CD4-positive, alpha-beta T cell treated with Interleukin-6 for 4 hours (primary cell): ENCODE measurements around the gene OR7C1.
"Not testable (repeated sequence)": the region's sequence is repeated elsewhere in the genome, so short reads cannot be mapped to it uniquely, and the experiment has no call there.

Source experiments
- DNase-seq: peaks from one replicate; pipeline ENCODE4 v3.0.0-alpha.2; 2020; ENCODE audit warnings: mixed read lengths

Gene OR7C1

DNA sequence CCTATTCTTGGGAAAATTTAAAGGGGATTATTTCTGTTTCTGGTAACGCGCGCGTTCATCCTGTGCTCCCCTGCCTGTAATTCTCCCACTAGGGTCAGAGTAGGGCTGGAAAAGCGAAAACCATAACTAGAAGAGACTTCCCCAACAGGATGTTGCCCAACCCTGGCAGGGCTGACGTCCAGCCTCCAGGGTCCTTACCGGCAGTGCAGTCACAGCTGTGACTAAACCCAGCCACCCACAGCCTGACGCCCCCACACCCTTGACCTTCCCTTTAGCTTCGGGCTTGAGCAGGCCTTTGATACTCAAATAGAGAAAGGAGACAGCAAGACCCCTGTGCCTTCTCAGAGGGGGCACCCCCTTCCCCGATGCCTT lies 50.3 kb downstream of the OR7C1 start:
- DNase-seq, result not testable (repeated sequence)

GRCh38 chr19:14783410-14783998 lies 51.5 kb downstream of the OR7C1 start:
- not testable (repeated sequence) for DNase-seq

- DNase-seq, result no peak
Observed at GRCh38 chr19:14782626-14783409, 52.2 kb downstream of the OR7C1 start.

DNA sequence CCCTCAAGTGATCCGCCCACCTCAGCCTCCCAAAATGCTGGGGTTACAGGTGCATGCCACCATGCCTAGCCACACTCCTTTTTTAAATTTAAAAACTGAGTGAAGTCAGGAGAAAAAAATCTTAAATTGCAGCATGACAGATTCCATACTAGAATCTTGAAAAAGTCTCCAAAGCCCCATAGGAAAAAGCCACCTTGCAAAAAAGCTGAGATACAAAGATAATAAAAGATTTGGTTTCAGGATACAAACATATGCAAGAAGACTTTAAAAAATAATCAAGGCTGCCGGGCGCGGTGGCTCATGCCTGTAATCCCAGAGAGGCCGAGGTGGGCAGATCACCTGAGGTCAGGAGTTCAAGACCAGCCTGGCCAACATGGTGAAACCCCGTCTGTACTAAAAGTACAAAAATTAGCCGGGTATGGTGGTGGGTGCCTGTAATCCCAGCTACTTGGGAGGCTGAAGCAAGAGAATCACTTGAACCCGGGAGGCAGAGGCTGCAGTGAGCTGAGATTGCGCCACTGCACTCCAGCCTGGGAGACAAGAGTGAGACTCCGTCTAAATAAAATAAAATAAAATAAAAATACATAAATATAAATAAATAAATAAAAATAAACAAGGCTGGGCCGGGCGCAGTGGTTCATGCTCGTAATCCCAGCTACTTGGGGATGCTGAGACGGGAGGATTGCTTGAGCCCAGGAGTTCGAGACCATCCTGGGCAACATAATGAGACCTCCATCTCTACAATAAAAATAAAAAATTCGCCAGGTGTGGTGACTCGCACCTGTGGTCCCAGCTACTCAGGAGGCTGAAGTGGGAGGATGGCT lies 53.1 kb downstream of the OR7C1 start:
- DNase-seq, result not testable (repeated sequence)

GRCh38 chr19:14780622-14781225 lies 54.3 kb downstream of the OR7C1 start:
- DNase-seq, result not testable (repeated sequence)

GRCh38 chr19:14779151-14779550 lies 55.8 kb downstream of the OR7C1 start:
- DNase-seq, result no peak

DNA sequence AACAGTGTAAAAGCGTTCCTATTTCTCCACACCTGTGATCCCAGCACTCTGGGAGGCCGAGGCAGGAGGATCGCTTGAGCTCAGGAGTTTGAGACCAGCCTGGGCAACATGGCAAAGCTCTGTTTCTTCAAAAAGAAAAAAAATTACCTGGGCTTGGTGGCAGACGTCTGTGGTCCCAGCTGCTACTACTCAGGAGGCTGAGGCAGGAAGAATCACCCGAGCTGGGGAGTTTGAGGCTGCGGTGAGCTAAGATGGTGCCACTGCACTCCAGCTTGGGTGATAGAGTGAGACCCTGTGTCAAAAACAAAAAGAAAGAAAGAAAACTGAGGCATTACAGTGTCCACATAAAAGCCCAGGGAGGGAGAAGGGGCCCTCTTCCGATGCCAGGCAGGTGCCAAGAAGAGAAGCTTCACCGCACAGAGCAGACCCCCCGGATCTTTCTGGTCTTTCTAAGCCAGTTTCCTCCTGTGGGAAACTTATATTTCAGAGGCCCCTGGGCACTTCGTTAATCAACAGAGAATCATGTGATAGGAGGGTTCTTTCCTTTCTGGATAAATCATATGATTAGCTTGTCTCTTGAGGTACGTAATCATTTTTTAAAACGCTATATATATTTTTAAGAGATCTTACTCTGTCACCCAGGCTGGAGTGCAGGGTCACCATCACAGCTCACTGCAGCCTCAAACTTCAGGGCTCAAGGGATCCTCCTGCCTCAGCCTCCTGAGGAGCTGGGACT lies 56.7 kb downstream of the OR7C1 start, which contains the start of gene ADGRE2:
ADGRE2 (minus strand) TSS at position 451 of the 736 bp plus-strand sequence. CDS start 1,804 bp downstream, outside the sequence.
- DNase-seq, result not testable (repeated sequence)

GRCh38 chr19:14777645-14778044 lies 57.3 kb downstream of the OR7C1 start:
- not testable (repeated sequence) for DNase-seq

- DNase-seq, result no peak
Observed at GRCh38 chr19:14775869-14776586, 59.0 kb downstream of the OR7C1 start.

GRCh38 chr19:14775326-14775725 lies 59.7 kb downstream of the OR7C1 start:
- not testable (repeated sequence) for DNase-seq

GRCh38 chr19:14774373-14774772 lies 60.6 kb downstream of the OR7C1 start:
- no peak for DNase-seq

GRCh38 chr19:14773722-14774121 lies 61.3 kb downstream of the OR7C1 start:
- not testable (repeated sequence) for DNase-seq

DNA sequence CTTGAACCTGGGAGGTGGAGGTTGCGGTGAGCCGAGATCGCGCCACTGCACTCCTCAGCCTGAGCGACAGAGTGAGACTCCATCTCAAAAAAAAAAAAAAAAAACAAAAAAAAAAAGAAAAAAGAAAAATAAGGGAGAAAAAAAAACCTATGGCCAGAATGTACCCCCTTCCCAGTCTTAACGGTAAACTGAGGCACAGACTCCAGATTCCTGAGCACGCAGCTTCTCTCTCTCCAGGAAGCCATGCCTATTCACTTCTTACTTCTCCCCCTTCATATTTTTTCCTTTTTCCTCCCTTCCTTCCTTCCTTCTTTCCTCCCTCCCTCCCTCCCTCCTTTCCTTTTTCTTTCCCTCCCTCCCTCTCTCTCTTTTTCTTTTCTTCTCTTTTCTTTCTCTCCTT lies 62.0 kb downstream of the OR7C1 start:
- DNase-seq, result no peak

GRCh38 chr19:14772467-14772866 lies 62.5 kb downstream of the OR7C1 start:
- DNase-seq, result no peak

DNA sequence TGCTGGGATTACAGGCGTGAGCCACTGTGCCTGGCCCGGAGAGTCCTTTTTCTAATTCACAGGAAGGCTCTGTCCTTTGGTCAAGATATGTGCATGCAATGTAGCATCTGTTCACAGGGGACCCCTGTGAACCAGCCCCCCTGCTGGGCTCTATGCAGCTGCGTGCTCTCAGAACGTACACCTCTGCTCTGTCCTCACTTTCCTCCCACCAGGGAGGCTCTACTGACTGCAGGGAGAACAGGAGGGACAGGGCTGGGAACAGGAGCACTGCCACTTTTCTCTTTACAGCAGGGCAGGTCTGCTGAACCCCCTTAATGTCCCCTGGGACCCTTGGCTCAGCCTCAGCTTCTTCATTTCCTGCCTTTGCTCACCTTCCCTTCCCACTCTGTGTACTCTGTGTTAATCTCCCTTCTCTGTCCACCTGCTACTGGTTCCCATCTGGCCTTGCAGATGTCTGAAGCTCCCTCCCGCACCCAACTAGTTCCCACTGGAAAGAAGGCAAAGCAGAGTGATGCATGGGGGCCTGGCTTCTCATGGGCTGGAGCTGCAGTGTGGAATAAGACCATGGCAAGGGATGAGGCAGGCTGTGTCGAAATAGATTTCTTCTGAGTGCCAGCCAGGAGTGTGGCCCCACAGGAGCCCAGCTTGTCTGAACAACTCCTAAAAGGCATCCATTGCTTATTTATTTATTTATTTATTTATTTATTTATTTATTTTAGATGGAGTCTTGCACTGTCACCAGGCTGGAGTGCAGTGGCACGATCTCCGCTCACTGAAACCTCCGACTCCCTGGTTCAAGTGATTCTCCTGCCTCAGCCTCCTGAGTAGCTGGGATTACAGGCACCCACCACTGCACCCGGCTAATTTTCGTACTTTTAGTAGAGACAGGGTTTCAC lies 63.8 kb downstream of the OR7C1 start:
- DNase-seq, result no peak

- no peak for DNase-seq
Observed at GRCh38 chr19:14770136-14770535, 64.8 kb downstream of the OR7C1 start.

DNA sequence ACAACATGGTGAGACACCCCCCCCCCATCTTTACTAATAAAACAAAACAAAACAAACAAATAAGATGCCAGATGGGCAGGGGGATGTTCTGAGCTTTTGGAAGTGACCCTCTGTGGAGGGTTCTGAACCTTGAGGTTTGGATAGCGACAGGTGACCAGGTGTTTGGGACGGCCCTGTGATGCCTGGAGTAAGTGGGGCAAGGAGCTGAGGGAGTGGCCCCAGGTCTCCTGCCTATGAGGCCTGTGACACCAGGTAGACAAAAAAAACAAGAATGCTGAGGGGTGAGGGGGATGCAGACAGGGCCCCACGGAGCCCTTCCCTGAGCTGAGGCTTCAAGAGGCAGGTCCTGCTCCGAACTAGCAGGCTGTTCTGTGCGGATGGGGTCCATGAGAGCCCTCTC lies 65.8 kb downstream of the OR7C1 start:
- no peak for DNase-seq

- no peak for DNase-seq
Observed at GRCh38 chr19:14768001-14768400, 67.0 kb downstream of the OR7C1 start.

DNA sequence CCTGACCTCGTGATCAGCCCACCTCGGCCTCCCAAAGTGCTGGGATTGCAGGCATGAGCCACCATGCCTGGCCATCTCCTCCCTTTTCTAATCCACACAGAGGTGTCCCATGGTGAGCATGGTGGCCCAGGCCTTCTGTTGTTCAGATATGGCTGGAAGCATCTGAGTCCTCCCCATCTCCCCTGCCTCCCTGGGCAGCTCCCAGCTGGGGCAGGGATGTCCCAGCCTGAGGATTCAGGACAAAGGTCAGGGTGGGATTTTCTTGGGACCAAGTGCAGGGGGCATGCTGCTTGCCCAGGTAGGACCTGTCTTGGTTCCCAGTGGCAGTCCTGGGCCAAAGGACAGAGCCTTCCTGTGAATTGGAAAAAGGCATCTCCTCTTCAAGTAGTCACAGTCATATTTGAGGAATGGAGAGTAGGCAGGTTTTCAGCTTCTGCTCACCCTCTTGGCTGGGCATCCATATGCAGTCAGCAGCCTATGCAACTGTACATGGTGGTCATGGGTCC lies 67.5 kb downstream of the OR7C1 start:
- DNase-seq, result no peak

- DNase-seq, result not testable (repeated sequence)
Observed at GRCh38 chr19:14765841-14766240, 69.1 kb downstream of the OR7C1 start.
